GM12878 (cell line): ENCODE results near the gene BRSK2. TPM values are rescaled to one million over a fixed set of nuclear protein-coding genes. Genes with fewer than 3 reads are reported as not detected.

Source experiments
- ATAC-seq: fragments of 200-7000 bp; cut with Tn5 transposase; 3 replicates; pipeline ENCODE4 v1.9.1; 2020; ENCODE audit warnings: mild to moderate bottlenecking, moderate library complexity
- BruUV-seq: library from RNA; stranded (reverse); fragments of 400-500 nt; replicated peaks from 2 replicates; lab custom pipeline; 2021; lab: Mats Ljungman, UMichigan
- CTCF ChIA-PET: fragments of 300-600 bp; sonication (Branson Sonifier 250); formaldehyde crosslinking; extraction: SDS; loops from one replicate; lab custom pipeline; 2021; ENCODE audit warnings: inconsistent platforms; lab: Yijun Ruan, JAX
- POLR2A ChIA-PET: fragments of 350-600 bp; formaldehyde crosslinking; extraction: SDS; loops from one replicate; lab custom pipeline; 2021; ENCODE audit warnings: inconsistent platforms; lab: Charles Lee
- RAD21 ChIA-PET: fragments of 300-600 bp; sonication (Branson Sonifier 250); formaldehyde crosslinking; loops from one replicate; lab custom pipeline; 2023; ENCODE audit warnings: antibody characterized with exemption; ENCODE audit not compliant: unreplicated experiment; lab: Charles Lee
- SMC1A ChIA-PET: fragments of 300-600 bp; sonication (Branson Sonifier 250); formaldehyde crosslinking; loops from one replicate; lab custom pipeline; 2023; ENCODE audit not compliant: unreplicated experiment, uncharacterized antibody; lab: Charles Lee
- DNase-seq: peaks from one replicate; pipeline ENCODE4 v3.0.0-alpha.2; 2011; ENCODE audit warnings: low read depth, low spot score
- FAIRE-seq: peaks from 3 replicates; lab custom pipeline; 2011; peaks lifted over from hg19 to GRCh38; lab: Jason Lieb, UNC
- H2AFZ ChIP-seq: 2 replicates; pipeline ENCODE4 v1.6.0; 2011; ENCODE audit warnings: low read depth, low read length, control low read depth; ENCODE audit not compliant: control insufficient read depth
- H3K27ac ChIP-seq: 2 replicates; pipeline ENCODE4 v1.5.1; 2011; ENCODE audit warnings: control low read depth; ENCODE audit not compliant: control insufficient read depth, insufficient read depth
- H3K27me3 ChIP-seq, 2 experiments: replicated peaks in 1 of 2; 2 replicates each; pipeline versions ENCODE4 v1.6.0 to v1.6.1; 2011; ENCODE audit warnings: low read length in 1 of 2; ENCODE audit not compliant: control insufficient read depth in 2 of 2, insufficient read depth in 2 of 2
- H3K36me3 ChIP-seq, 2 experiments: 2 replicates each; pipeline ENCODE4 v1.5.1; 2011; ENCODE audit warnings: low read length in 1 of 2; ENCODE audit not compliant: control insufficient read depth in 2 of 2, insufficient read depth in 2 of 2
- H3K4me1 ChIP-seq: 2 replicates; pipeline ENCODE4 v1.6.1; 2011; ENCODE audit warnings: mild to moderate bottlenecking, low read length, moderate library complexity, mixed read lengths; ENCODE audit not compliant: control insufficient read depth, insufficient read depth
- H3K4me2 ChIP-seq: 2 replicates; pipeline ENCODE4 v1.6.0; 2011; ENCODE audit warnings: control low read depth; ENCODE audit not compliant: control insufficient read depth, insufficient read depth
- H3K4me3 ChIP-seq: fragments of 200-600 bp; sonication (generic); 2 replicates; pipeline ENCODE4 v1.5.1; 2016
- H3K79me2 ChIP-seq: 2 replicates; pipeline ENCODE4 v1.6.0; 2011; ENCODE audit warnings: low read length; ENCODE audit not compliant: control insufficient read depth, insufficient read depth
- H3K9ac ChIP-seq: 2 replicates; pipeline ENCODE4 v1.8.0; 2011; ENCODE audit warnings: low read length, control low read depth, mixed read lengths; ENCODE audit not compliant: control insufficient read depth, insufficient read depth
- H3K9me3 ChIP-seq: replicated peaks from 3 replicates; pipeline ENCODE4 v1.5.1; 2011; ENCODE audit warnings: mild to moderate bottlenecking, low read length; ENCODE audit not compliant: control insufficient read depth, insufficient read depth
- H4K20me1 ChIP-seq: 2 replicates; pipeline ENCODE4 v1.6.0; 2011; ENCODE audit not compliant: control insufficient read depth, insufficient read depth
- ETV6 ChIP-seq, 2 experiments: fragments of 450-650 bp in 1 of 2; IDR thresholded peaks in 1 of 2; conservative IDR thresholded peaks in 1 of 2; 2 replicates each; pipeline ENCODE4 v1.6.1; 2014; ENCODE audit warnings: antibody characterized with exemption in 1 of 2, borderline replicate concordance in 1 of 2, low read depth in 1 of 2, mild to moderate bottlenecking in 1 of 2, moderate library complexity in 1 of 2
- HDGF ChIP-seq: fragments of 450-650 bp; IDR thresholded peaks from 2 replicates; pipeline ENCODE4 v1.6.1; 2016; ENCODE audit warnings: antibody characterized with exemption
- MTA2 ChIP-seq: fragments of 450-650 bp; IDR thresholded peaks from 2 replicates; pipeline ENCODE4 v1.6.1; 2016; ENCODE audit warnings: low read depth, mild to moderate bottlenecking, moderate library complexity
- SMAD5 ChIP-seq: IDR thresholded peaks from 2 replicates; pipeline ENCODE4 v1.6.1; 2016; ENCODE audit warnings: antibody characterized with exemption, low read depth
- SUPT20H ChIP-seq: IDR thresholded peaks from 2 replicates; pipeline ENCODE4 v1.6.1; 2011; ENCODE audit warnings: low read depth, mild to moderate bottlenecking, low read length, moderate library complexity, borderline replicate concordance; ENCODE audit not compliant: control insufficient read depth
- WGBS: methylation state at CpG from one replicate; pipeline ENCODE4 v1.1.6; 2016; ENCODE audit warnings: low lambda C conversion rate; ENCODE audit not compliant: insufficient replicate concordance, insufficient coverage; ENCODE audit errors: missing lambda C conversion rate; 5-methylcytosine and 5-hydroxymethylcytosine counted together
- in situ Hi-C: fragments of 300-500 bp; cut with MboI; formaldehyde crosslinking; loops from 9 replicates; pipeline ENCODE4 v1.14.3; 2018; ENCODE audit warnings: mixed read lengths
- intact Hi-C: fragments of 100-400 bp; cut with micrococcal nuclease; formaldehyde crosslinking; loops from one replicate; pipeline ENCODE4 v1.14.2; 2022; ENCODE audit not compliant: unreplicated experiment
- polyA plus RNA-seq, 11 experiments: library from polyadenylated mRNA; depleted of rRNA in 4 of 11; unstranded in 6 of 11; stranded (reverse) in 5 of 11; fragments of >200 nt; fragmentation: Nextera tagmentation in 4 of 11; fragmentation: Illumina TruSeq in 1 of 11; extraction: Ambion mirVana in 4 of 11; extraction: Trizol in 1 of 11; gene quantifications; 1 replicate in 1 of 11; 2 replicates in 10 of 11; pipeline versions ENCODE4 v1.2.1 to v1.2.3, GENCODE V29; 2011 to 2016; ENCODE audit warnings: inconsistent platforms in 2 of 11, missing spikeins in 2 of 11, low read depth in 1 of 11
- total RNA-seq, 4 experiments: library from RNA; depleted of rRNA in 3 of 4; stranded (reverse); fragments of >200 nt in 3 of 4; fragmentation: Illumina TruSeq in 1 of 4; extraction: Trizol in 1 of 4; gene quantifications; 2 replicates each; pipeline versions ENCODE4 v1.2.1 to v1.2.3, GENCODE V29; 2013 to 2021
- TF ChIP-seq, protein P1 (sequence below), 3 experiments: IDR thresholded peaks in 2 of 3; conservative IDR thresholded peaks in 1 of 3; 2 replicates each; pipeline ENCODE4 v1.5.1; 2011; ENCODE audit warnings: low read depth in 3 of 3, low read length in 3 of 3, mild to moderate bottlenecking in 3 of 3, control low read depth in 2 of 3, moderate library complexity in 2 of 3, inconsistent platforms in 1 of 3, mixed read lengths in 1 of 3; ENCODE audit not compliant: control insufficient read depth in 2 of 3, insufficient read depth in 1 of 3; ENCODE audit errors: extremely low read depth in 1 of 3

BRSK2 gene
- total and polyA plus RNA-seq, 10 of the 15 experiments (the other 5 are each of a cell fraction or from before 2014, with no cell fraction given) = 0.13 TPM; not detected in 9

DNA sequence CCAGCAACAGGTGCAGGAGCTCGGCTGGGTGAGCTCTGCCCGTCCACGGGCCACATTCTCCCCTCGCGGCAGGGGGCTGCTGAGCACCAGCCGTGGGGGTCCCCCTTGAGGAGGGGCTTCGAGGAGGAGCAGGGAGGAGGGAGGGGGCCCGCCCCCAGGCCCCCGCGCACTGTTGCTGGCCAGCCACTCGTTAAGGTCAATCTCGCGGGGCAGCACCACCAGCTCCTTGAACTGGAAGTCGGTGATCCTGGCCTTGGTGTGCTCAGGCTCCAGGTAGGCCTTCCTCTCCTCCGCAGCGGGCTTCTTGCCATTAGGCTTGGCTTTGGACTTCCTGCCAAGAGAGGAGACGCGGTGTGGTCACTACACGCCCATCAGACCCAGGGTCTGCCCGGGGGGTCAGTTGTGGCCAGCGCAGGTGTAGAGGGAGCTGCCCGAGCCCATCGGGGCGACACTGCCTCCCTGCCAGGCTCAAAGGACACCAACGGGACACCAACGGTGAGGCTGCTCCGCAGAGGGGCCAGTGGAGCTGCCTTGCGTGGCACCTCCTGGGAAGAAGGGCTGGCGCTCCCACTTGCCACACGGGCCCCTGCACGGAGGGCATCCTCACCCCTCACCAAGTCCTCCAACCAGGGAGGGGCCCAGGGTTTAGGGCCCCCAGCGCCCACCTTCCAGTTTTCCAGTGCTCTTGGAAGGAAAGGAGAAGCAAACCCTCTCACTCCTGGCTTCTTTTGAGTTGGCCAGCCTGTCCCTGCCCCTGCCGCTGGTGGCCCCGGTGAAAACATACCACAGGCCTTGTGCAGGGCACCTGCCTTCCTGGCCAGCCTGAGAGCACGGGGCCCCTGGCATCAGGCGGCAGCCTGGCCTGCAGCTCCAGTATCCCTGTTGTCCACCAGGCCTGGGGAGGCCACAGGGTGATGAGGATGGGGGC is 91.1 kb downstream of the BRSK2 start:
- TF ChIP-seq HDGF (no peak), ETV6 (conservative IDR thresholded peaks at IDR 0.05 in 1 of 2, IDR thresholded peaks at IDR 0.05 in 1 of 2; ENCODE audit: borderline replicate concordance in 1 of 2, low read depth in 1 of 2) (no peak), SMAD5 (no peak), SUPT20H (no peak), MTA2 (no peak)
- TF ChIP-seq, protein P1, sequence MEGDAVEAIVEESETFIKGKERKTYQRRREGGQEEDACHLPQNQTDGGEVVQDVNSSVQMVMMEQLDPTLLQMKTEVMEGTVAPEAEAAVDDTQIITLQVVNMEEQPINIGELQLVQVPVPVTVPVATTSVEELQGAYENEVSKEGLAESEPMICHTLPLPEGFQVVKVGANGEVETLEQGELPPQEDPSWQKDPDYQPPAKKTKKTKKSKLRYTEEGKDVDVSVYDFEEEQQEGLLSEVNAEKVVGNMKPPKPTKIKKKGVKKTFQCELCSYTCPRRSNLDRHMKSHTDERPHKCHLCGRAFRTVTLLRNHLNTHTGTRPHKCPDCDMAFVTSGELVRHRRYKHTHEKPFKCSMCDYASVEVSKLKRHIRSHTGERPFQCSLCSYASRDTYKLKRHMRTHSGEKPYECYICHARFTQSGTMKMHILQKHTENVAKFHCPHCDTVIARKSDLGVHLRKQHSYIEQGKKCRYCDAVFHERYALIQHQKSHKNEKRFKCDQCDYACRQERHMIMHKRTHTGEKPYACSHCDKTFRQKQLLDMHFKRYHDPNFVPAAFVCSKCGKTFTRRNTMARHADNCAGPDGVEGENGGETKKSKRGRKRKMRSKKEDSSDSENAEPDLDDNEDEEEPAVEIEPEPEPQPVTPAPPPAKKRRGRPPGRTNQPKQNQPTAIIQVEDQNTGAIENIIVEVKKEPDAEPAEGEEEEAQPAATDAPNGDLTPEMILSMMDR (IDR thresholded peaks at IDR 0.05 in 2 of 3, conservative IDR thresholded peaks at IDR 0.05 in 1 of 3; ENCODE audit: control insufficient read depth in 2 of 3, extremely low read depth in 1 of 3, insufficient read depth in 1 of 3, low read depth in 3 of 3, low read length in 3 of 3) = no peak
- Histone ChIP-seq H3K27me3 (no peaks in the 10 kb centered on the region), H3K4me3 (no peak overlapping the region), H3K9ac (no peak overlapping the region), H3K4me2 (no peak overlapping the region), H4K20me1 (no peaks in the 10 kb centered on the region; the same call in 1 of the 2 replicates), H3K27ac (no peak overlapping the region), H3K79me2 (no peaks in the 10 kb centered on the region), H3K9me3 (no peaks in the 10 kb centered on the region), H3K36me3 (peaks cover 0 to 13% of the 10 kb centered on the region in 2 experiments; a peak in 2 of 4 replicates), H3K4me1 (no peaks in the 10 kb centered on the region), H2AFZ (no peak overlapping the region)
- ChIA-PET POLR2A (no interaction called here), SMC1A (no interaction called here), RAD21 (no interaction called here), CTCF (no interaction called here)
- BruUV-seq = no TSS peak
- DNase-seq (no peak), FAIRE-seq (no peak), ATAC-seq (no peak)
- WGBS = 98% methylated on average over 32 of the region's 36 CpGs
- in situ Hi-C loops (no loop called here), intact Hi-C loops (no loop called here)
